ENCODE measurements around the gene ITGAD.
A peak's percentile ranks its signal among the peaks of the same experiment; 100 is the strongest.

DNA sequence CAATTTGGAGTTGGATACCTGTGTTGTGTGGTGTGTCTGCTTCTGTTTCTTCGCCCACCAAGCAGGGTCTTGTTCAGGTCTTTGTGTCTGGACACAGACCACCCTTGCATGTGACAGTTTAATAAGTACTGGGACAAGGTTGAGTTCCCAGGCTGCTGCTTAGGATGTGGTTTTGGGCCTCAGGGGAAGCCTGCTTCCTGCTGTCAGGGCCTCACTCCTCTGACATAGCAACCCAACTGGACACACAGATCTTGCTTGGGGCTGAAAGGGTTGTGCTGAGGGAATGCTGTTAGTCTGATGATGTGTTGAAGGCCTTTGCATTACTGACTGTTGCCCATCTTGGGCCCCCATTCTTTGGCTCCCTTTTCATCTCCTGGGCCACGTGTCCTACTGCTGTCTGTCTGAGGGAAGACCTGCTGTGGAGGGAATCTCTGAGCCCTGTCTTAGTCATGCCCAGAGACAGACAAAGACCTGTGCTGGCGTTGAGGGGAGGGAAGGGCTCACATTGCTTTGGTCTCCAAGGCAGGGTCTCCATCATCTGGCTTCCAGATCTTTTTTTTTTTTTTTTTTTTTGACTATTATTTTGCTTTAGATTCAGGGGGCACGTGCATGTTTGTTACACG lies 74.1 kb downstream of the ITGAD start:
- TF ChIP-seq, protein P1, sequence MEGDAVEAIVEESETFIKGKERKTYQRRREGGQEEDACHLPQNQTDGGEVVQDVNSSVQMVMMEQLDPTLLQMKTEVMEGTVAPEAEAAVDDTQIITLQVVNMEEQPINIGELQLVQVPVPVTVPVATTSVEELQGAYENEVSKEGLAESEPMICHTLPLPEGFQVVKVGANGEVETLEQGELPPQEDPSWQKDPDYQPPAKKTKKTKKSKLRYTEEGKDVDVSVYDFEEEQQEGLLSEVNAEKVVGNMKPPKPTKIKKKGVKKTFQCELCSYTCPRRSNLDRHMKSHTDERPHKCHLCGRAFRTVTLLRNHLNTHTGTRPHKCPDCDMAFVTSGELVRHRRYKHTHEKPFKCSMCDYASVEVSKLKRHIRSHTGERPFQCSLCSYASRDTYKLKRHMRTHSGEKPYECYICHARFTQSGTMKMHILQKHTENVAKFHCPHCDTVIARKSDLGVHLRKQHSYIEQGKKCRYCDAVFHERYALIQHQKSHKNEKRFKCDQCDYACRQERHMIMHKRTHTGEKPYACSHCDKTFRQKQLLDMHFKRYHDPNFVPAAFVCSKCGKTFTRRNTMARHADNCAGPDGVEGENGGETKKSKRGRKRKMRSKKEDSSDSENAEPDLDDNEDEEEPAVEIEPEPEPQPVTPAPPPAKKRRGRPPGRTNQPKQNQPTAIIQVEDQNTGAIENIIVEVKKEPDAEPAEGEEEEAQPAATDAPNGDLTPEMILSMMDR (IDR thresholded peaks at IDR 0.05; ENCODE audit: low read depth, low read length): no peak
- TF ChIP-seq MYC (IDR thresholded peaks at IDR 0.05; ENCODE audit: low read depth, low read length) (peak; percentile 71), MAX (IDR thresholded peaks at IDR 0.05; ENCODE audit: low read depth, low read length) (peak; percentile 47), POLR2A (IDR thresholded peaks at IDR 0.05; ENCODE audit: extremely low read depth, insufficient read length) (peak; percentile 22)
